ENCODE measurements around the gene TMEM91.

DNA sequence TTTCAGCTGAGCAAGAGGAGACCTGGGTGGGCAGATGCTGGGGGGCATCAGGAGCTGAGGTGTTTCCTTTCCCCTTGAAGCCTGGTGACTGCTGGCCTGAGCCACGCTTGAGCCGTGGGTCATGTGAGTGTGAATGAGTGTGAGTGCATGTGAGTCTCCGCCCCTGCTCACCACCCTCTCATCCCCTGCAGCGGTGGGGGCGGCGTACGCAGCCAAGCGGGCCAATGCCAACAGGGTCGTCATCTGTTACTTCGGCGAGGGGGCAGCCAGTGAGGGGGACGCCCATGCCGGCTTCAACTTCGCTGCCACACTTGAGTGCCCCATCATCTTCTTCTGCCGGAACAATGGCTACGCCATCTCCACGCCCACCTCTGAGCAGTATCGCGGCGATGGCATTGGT is 45.6 kb downstream of the TMEM91 start:
- TF ChIP-seq CTCF (IDR thresholded peaks at IDR 0.05; ENCODE audit: insufficient read depth, low read length, poor library complexity, severe bottlenecking) (no peak), EZH2phosphoT487 (conservative IDR thresholded peaks at IDR 0.05; ENCODE audit: low read length) (no peak)

Measured in SU-DHL-6 (cell line).